ENCODE data around the gene KLHL30. TPM values are rescaled to one million over a fixed set of nuclear protein-coding genes. Genes with fewer than 3 reads are reported as not detected.

Gene KLHL30, protein sequence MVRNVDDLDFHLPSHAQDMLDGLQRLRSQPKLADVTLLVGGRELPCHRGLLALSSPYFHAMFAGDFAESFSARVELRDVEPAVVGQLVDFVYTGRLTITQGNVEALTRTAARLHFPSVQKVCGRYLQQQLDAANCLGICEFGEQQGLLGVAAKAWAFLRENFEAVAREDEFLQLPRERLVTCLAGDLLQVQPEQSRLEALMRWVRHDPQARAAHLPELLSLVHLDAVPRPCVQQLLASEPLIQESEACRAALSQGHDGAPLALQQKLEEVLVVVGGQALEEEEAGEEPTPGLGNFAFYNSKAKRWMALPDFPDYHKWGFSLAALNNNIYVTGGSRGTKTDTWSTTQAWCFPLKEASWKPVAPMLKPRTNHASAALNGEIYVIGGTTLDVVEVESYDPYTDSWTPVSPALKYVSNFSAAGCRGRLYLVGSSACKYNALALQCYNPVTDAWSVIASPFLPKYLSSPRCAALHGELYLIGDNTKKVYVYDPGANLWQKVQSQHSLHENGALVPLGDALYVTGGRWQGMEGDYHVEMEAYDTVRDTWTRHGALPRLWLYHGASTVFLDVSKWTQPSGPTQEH
- 0.09 and 0.33 TPM in 2 replicates for total RNA-seq (ENCODE audit: low replicate concordance)

DNA sequence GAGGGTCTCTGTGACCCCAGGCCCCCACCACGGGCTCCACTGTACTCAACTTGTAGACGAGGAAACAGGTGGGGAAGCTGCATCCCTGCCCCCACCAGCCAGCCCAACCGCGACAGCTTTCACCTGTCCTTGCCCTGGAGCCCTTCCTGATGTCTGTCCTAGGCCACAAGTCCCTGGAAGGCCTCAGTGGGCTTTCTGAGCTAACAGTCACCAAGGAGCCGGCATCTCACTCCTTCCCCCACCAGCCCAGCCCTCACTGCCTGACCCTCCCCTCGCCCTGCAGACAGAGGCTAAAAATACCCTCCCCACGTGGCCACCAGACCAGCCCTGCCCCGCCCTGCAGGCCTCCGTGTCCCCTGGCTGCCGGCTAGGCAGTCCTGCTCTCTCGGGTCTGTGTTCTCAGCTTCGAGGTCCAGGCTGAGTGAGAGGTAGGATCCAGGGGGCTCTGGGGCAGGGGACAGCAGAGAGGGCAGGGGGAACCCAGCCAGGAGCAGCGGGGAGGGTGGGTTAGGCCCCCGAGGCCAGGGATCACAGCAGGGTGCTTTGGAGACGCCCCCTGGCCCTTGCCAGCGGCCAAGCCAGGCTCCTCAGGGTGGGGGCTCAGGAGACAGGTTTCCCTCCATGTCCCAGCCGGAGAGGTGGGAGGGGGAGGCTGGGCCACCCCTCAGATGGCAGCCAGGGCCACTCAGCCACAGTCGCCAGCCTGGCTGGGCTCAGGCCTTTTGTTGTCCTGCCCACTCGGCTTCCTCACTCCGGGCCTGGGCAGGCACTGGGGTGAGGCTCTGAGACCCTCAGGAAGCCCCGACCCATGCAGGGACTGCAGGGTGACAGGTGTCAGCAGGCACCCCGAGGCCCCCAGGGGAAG is at the start of gene KLHL30:
KLHL30 (plus strand) TSS at position 338 of the 865 bp plus-strand sequence. CDS start 2,087 bp downstream, outside the sequence.
- no peak for DNase-seq (ENCODE audit: low read depth)
- H3K4me3 ChIP-seq (ENCODE audit: low read depth, low read length): no peak within 1 kb of the TSS
- TF ChIP-seq, protein P1, sequence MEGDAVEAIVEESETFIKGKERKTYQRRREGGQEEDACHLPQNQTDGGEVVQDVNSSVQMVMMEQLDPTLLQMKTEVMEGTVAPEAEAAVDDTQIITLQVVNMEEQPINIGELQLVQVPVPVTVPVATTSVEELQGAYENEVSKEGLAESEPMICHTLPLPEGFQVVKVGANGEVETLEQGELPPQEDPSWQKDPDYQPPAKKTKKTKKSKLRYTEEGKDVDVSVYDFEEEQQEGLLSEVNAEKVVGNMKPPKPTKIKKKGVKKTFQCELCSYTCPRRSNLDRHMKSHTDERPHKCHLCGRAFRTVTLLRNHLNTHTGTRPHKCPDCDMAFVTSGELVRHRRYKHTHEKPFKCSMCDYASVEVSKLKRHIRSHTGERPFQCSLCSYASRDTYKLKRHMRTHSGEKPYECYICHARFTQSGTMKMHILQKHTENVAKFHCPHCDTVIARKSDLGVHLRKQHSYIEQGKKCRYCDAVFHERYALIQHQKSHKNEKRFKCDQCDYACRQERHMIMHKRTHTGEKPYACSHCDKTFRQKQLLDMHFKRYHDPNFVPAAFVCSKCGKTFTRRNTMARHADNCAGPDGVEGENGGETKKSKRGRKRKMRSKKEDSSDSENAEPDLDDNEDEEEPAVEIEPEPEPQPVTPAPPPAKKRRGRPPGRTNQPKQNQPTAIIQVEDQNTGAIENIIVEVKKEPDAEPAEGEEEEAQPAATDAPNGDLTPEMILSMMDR (IDR thresholded peaks at IDR 0.05; ENCODE audit: insufficient read depth, low read length): no peak

GRCh38 chr2:238090887-238091286 is 47.6 kb upstream of the KLHL30 start:
- TF ChIP-seq, protein P1 (IDR thresholded peaks at IDR 0.05; ENCODE audit: insufficient read depth, low read length): no peak
- no peak for DNase-seq (ENCODE audit: low read depth)
- no peak overlapping the region for H3K4me3 ChIP-seq (ENCODE audit: low read depth, low read length)

DNA sequence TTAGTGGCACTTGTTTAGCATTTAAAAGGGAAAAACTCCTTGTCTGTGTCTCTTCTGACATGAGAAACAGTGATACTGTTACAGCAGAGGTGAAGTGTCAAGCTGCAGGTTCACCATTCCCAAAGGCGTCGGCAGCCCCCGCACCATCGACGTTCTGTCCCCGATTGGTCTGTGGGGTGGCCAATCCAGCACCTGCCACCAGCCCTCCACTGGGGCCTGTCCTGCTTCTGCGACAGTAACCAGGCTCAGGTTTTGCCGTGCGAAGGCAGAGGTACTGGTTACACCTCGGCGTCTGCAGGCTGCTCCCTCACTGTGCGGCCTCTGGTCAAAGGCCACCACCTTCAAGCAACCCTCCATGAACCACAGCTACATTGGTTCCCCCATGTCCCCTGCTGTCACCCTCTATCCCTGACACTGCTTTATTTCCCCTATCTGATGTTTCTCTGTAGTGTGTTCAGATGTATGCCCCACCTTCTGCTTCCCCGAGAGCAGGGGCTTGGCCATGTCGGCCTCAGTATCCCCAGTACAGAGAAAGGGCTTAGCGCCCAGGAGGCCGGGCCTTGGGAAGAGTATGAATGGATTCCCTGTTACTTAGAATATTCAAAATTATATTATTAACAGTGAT is 46.9 kb upstream of the KLHL30 start:
- no peak overlapping the region for H3K4me3 ChIP-seq (ENCODE audit: low read depth, low read length)
- TF ChIP-seq, protein P1 (IDR thresholded peaks at IDR 0.05; ENCODE audit: insufficient read depth, low read length): no peak
- DNase-seq (ENCODE audit: low read depth): no peak

DNA sequence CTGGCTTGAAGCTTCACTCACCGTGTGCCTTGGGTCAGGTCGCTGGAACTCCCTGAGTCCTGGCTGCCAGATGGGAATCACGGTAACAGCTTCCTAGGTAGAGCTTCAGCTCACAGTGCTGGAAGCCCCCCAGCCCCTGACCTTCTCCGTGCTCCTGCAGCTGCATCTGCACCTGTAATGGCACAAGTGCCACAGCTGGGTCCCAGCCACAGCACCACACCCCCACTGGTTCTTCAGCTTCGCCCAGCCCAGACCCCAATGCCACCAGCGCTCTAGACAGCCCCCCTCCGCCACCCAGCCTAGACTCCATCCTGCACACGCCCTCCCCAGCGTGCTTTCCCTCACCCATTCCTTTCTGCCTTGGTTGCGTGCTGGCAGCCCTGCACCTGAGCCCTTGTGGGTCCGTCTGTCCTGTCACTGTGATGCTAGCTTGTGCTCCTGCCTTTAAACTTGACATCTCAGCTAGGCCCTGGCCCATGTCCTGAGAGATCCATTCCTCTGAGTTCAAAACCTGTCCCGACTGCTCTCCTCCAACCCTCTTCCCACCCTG is 45.9 kb upstream of the KLHL30 start:
- no peak for DNase-seq (ENCODE audit: low read depth)
- H3K4me3 ChIP-seq (ENCODE audit: low read depth, low read length): no peak overlapping the region
- TF ChIP-seq, protein P1 (IDR thresholded peaks at IDR 0.05; ENCODE audit: insufficient read depth, low read length): no peak

DNA sequence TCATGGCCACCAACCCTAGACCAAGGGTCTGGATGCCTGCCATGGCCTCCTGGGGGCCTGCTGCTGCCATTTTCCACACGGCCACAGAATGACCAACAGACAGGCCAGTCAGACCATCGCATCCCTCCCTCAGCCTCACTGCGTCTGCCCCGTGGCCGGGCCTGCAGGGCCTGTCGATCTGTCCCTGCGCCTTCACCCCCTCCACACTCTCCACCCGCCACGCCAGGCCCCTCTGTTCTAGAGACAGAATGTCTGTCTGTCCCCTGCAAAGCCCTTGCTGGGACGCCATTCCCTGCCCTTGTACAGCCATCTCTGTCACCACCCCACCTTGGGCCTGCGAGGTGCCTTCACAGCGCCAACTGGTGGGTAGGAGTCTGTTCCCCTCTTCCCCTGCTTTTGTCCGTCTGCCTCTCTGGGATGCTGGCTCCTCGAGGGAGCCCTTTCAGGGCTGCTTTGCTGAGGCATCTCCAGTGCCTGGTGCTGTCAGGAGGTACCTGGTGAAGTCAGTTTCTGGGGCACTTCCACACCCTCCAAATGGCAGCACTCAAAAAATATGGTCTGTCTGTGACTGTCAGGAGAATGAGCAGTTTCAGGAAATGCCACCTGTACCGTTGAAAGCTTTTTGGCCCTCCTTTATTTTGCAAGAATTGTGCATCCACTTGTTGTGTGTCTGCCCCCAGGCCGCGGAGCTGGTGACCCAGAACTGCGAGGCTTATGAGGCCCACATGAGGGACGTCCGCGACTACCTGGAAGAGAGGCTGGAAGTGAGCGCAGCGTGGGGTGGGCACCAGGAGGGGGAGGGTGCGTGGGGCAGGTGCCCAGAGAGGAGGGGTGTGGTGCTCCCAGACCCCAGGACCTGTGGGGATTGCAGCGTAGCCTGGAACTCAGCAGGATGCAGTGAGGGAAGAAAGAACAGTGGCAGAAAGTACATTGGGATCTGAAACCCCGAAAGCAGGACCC is 45.0 kb upstream of the KLHL30 start:
- DNase-seq (ENCODE audit: low read depth): no peak
- TF ChIP-seq, protein P1 (IDR thresholded peaks at IDR 0.05; ENCODE audit: insufficient read depth, low read length): no peak
- no peak overlapping the region for H3K4me3 ChIP-seq (ENCODE audit: low read depth, low read length)

All from fibroblast of the aortic adventitia (primary cell).